Prostate gland (tissue), 2 donors: Measurements from ENCODE around the gene TTBK2. TPM values are rescaled to one million over a fixed set of nuclear protein-coding genes. Genes with fewer than 3 reads are reported as not detected.
A peak's percentile ranks its signal among the peaks of the same experiment; 100 is the strongest.

Experiments
- DNase-seq: peaks from one replicate; pipeline ENCODE4 v3.0.0-alpha.2; 2019; ENCODE audit warnings: low spot score
- H3K27ac ChIP-seq, 2 donors: fragments of 200-600 bp; sonication (generic); 2 replicates each; pipeline ENCODE4 v1.5.1; 2017 to 2019
- H3K27me3 ChIP-seq: fragments of 200-600 bp; sonication (generic); replicated peaks from 2 replicates; pipeline ENCODE4 v1.5.1; 2019; ENCODE audit not compliant: insufficient read depth
- H3K36me3 ChIP-seq, 2 donors: fragments of 200-600 bp; sonication (generic); 1 replicate in 1 of 2; 2 replicates in 1 of 2; pipeline versions ENCODE4 v1.5.1 to v1.8.1; 2017 to 2019
- H3K4me1 ChIP-seq: fragments of 200-600 bp; sonication (generic); replicated peaks from 2 replicates; pipeline ENCODE4 v1.5.1; 2019
- H3K4me3 ChIP-seq, 2 donors: fragments of 200-600 bp; sonication (generic); 2 replicates each; pipeline ENCODE4 v1.5.1; 2017 to 2019
- H3K9me3 ChIP-seq: fragments of 200-600 bp; sonication (generic); 2 replicates; pipeline ENCODE4 v1.5.1; 2017
- POLR2A ChIP-seq: fragments of 450-650 bp; IDR thresholded peaks from one replicate; pipeline ENCODE4 v1.6.1; 2016; ENCODE audit warnings: antibody characterized with exemption, mild to moderate bottlenecking
- POLR2AphosphoS5 ChIP-seq: sonication (generic); formaldehyde crosslinking; IDR thresholded peaks from one replicate; pipeline ENCODE4 v1.6.1; 2017; ENCODE audit warnings: antibody characterized with exemption
- WGBS: methylation state at CpG from one replicate; pipeline ENCODE4 v1.1.5; 2018; 5-methylcytosine and 5-hydroxymethylcytosine counted together
- intact Hi-C: fragments of 100-400 bp; cut with DNase I; formaldehyde crosslinking; loops from one replicate; pipeline ENCODE4 v1.14.2; 2022
- total RNA-seq, 2 donors: library from RNA; depleted of rRNA; stranded (reverse); fragments of >200 nt; gene quantifications; one replicate each; pipeline ENCODE4 v1.1.0, GENCODE V29; 2016
- TF ChIP-seq, protein P1 (sequence below), 4 experiments: fragments of 200-600 bp in 2 of 4; fragments of 450-650 bp in 2 of 4; sonication (generic) in 2 of 4; IDR thresholded peaks; 1 replicate in 3 of 4; 2 replicates in 1 of 4; pipeline ENCODE4 v1.5.1; 2016 to 2019; ENCODE audit warnings: antibody characterized with exemption in 4 of 4, mild to moderate bottlenecking in 2 of 4, moderate library complexity in 2 of 4

The TTBK2 gene
- total RNA-seq, 2 donors from 2014 or later: 20.4 to 30.3 TPM

DNA sequence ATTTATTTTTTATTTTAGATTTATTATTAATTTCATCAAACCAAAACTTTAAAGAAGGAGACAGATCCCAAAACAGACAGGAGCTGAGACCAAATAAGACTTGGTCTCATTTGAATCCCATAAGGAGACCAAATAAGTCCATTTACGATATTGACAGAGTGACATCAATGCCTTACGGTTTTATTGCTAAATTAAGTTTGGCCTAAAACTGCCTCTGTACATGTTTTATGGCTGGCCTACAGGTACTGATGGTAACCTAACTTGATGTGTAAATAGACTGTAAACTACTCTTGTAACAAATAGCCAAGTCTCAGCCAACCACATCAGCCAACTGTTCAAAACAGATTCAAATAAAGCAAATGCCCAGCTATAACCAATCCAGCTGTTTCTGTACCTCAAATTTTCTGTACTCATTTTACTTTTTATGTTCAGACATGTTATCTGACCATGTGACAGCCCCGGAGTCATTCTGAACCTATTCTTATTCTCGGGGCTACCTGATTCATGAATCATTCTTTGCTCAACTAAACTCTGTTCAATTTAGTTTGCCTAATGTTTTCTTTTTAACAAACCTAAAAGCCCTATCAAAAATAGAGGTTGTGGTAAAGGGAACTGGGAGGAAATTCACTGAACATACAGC lies 94.2 kb downstream of the TTBK2 start:
- Histone ChIP-seq H3K4me1 (no peaks in the 10 kb centered on the region), H3K4me3 (no peak overlapping the region), H3K27me3 (no peaks in the 10 kb centered on the region), H3K36me3 (no peaks in the 10 kb centered on the region), H3K27ac (peak overlapping the region; percentile 64 to 74), H3K9me3 (no peaks in the 10 kb centered on the region)
- intact Hi-C loops: no loop called here
- WGBS: 40% methylated on average over 4 of the region's 4 CpGs
- DNase-seq: peak; percentile 58
- TF ChIP-seq, protein P1, sequence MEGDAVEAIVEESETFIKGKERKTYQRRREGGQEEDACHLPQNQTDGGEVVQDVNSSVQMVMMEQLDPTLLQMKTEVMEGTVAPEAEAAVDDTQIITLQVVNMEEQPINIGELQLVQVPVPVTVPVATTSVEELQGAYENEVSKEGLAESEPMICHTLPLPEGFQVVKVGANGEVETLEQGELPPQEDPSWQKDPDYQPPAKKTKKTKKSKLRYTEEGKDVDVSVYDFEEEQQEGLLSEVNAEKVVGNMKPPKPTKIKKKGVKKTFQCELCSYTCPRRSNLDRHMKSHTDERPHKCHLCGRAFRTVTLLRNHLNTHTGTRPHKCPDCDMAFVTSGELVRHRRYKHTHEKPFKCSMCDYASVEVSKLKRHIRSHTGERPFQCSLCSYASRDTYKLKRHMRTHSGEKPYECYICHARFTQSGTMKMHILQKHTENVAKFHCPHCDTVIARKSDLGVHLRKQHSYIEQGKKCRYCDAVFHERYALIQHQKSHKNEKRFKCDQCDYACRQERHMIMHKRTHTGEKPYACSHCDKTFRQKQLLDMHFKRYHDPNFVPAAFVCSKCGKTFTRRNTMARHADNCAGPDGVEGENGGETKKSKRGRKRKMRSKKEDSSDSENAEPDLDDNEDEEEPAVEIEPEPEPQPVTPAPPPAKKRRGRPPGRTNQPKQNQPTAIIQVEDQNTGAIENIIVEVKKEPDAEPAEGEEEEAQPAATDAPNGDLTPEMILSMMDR (IDR thresholded peaks at IDR 0.05): no peak
- TF ChIP-seq POLR2AphosphoS5: peak; percentile 91

DNA sequence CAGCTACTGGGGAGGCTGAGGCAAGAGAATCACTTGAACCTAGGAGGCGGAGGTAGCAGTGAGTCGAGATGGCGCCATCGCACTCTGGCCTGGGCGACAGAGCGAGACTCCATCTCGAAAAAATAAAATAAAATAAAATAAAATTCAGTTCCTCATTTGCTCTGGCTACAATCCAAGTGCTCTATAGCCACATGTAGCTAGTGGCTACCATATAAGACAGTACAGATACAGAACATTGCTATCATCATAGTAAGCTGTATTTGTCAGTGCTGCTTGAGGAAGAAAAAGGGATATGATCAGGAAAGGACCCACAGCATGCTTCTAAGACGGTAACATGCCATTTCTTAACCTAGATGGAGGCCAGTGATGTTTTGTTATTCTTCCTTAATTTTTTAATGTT lies 95.0 kb downstream of the TTBK2 start:
- intact Hi-C loops: no loop called here
- Histone ChIP-seq H3K9me3 (no peaks in the 10 kb centered on the region), H3K4me1 (no peaks in the 10 kb centered on the region), H3K36me3 (no peaks in the 10 kb centered on the region), H3K27ac (peak overlapping the region in 1 of 2 donors; percentile 74), H3K4me3 (no peak overlapping the region), H3K27me3 (no peaks in the 10 kb centered on the region)
- WGBS: 96% methylated on average over 8 of the region's 8 CpGs
- no peak for DNase-seq
- no peak for TF ChIP-seq POLR2AphosphoS5
- TF ChIP-seq, protein P1 (IDR thresholded peaks at IDR 0.05): no peak
- TF ChIP-seq POLR2A: no peak

DNA sequence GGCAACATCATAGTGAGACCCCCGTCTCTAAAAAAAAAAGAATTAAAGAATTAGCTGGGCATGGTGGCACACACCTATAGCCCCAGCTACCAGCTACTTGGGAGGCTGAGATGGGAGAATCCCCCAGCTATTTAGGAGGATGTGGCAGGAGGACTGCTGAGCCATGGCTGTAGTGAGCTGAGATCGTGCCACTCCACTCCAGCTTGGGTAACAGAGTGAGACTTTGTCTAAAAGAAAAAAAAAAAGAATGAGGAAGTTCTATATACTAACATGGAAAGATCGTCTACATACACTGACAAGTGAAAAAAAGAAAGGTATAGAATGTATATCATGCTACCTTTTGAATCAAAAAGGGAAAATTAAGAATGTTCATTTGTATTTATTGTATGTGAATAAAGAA lies 99.8 kb downstream of the TTBK2 start:
- WGBS: 92% methylated on average over 3 of the region's 3 CpGs
- intact Hi-C loops: no loop called here
- no peak for DNase-seq

DNA sequence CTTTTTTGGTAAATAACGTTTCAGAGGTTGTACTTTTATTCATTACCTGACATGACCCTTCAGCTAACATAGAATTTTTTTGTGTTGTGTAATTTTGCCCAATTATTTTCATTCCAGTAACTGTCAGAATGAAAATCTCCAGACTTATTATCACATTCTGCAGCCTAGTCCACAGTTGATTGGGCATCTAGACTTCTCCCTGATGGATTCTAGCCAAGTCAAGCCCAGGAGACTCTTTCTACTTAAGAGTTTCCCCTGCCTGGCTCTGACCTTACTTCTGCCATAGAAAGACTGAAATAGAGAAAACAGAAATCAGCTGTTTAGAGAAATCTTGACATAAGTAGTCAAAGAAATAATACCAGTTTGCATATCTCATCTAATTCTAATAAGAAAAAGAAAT lies 100.8 kb downstream of the TTBK2 start:
- no peak for DNase-seq
- 79% methylated on average over 1 of the region's 1 CpG for WGBS
- Histone ChIP-seq H3K27ac (no peak overlapping the region), H3K4me3 (no peak overlapping the region), H3K9me3 (no peaks in the 10 kb centered on the region), H3K27me3 (no peaks in the 10 kb centered on the region), H3K4me1 (no peaks in the 10 kb centered on the region), H3K36me3 (no peaks in the 10 kb centered on the region)
- TF ChIP-seq, protein P1 (IDR thresholded peaks at IDR 0.05): no peak
- intact Hi-C loops: no loop called here

More for the DNA sequence above, 99.8 kb downstream of the TTBK2 start:
- Histone ChIP-seq H3K4me3 (no peak overlapping the region), H3K27ac (no peak overlapping the region), H3K27me3 (no peaks in the 10 kb centered on the region), H3K9me3 (no peaks in the 10 kb centered on the region), H3K36me3 (no peaks in the 10 kb centered on the region), H3K4me1 (no peaks in the 10 kb centered on the region)
- TF ChIP-seq, protein P1 (IDR thresholded peaks at IDR 0.05): no peak
- no peak for TF ChIP-seq POLR2A
- no peak for TF ChIP-seq POLR2AphosphoS5

DNA sequence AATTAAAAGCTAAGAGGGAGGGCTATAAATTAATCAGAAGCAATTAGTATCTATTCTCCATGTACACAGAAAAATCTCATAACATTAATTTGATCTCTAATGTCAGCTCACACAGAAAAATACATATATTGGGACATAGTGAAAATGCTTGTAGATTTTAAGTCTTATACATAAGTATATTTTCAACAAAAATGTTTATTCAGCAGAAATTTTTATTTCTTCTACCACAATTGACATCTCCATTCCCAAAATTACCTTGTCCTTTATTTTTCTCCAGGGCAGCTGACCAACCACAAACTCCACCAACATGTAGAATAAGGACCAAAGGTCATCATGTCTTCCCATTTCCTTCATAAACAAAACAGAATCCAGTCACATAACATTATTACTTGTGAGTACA lies 109.1 kb downstream of the TTBK2 start:
- intact Hi-C loops: no loop called here
- Histone ChIP-seq H3K36me3 (no peaks in the 10 kb centered on the region), H3K27ac (no peak overlapping the region), H3K4me1 (no peaks in the 10 kb centered on the region), H3K4me3 (no peak overlapping the region), H3K9me3 (no peaks in the 10 kb centered on the region), H3K27me3 (no peaks in the 10 kb centered on the region)
- no peak for TF ChIP-seq POLR2A
- TF ChIP-seq, protein P1 (IDR thresholded peaks at IDR 0.05): no peak
- TF ChIP-seq POLR2AphosphoS5: no peak
- no peak for DNase-seq
